ENCODE data around the gene NEB.

The NEB gene

DNA sequence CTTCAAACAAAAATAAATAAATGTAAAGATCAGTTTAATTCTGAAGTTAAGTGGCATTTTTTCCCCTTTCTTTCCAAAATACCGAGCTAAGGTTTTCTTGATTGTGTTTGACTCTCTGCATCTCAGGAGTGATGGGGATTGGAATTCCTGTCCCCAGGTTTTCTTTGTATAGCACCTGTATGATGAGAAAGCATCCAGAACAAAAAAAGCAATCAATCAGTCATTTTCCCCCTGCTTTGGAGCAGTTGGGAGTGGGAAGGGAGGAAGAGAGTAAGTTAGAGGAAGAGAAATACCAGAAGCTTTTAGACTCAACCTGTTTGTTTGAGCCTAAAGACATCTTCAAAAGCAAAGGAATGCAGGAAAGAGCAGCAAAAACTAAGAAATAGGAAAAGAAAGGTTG lies 236.1 kb downstream of the NEB start:
- Histone ChIP-seq H3K9me3 (ENCODE audit: insufficient read depth, low read depth, low read length) (no peaks in the 10 kb centered on the region), H3K9ac (ENCODE audit: low read depth, low read length, poor library complexity, severe bottlenecking) (no peak overlapping the region), H3K9me2 (replicated peaks; ENCODE audit: low read depth, low read length) (no peaks in the 10 kb centered on the region), H3K4me1 (ENCODE audit: insufficient read depth, low read length, poor library complexity, severe bottlenecking) (peaks cover 7% of the 10 kb centered on the region), H3K27me3 (ENCODE audit: insufficient read depth, low read length, poor library complexity, severe bottlenecking) (no peaks in the 10 kb centered on the region), H3K4me2 (ENCODE audit: low read depth, low read length, poor library complexity, severe bottlenecking) (no peak overlapping the region), H2AFZ (ENCODE audit: low read length) (no peak overlapping the region), H3F3A (ENCODE audit: low read depth) (no peaks in the 10 kb centered on the region), H3K79me2 (ENCODE audit: insufficient read depth, low read length) (no peaks in the 10 kb centered on the region), H3K36me3 (ENCODE audit: insufficient read depth, low read length) (no peaks in the 10 kb centered on the region), H3K4me3 (ENCODE audit: low read length, poor library complexity, severe bottlenecking) (no peak overlapping the region), H4K20me1 (ENCODE audit: insufficient read depth, low read length, poor library complexity, severe bottlenecking) (no peaks in the 10 kb centered on the region)
- no peak for TF ChIP-seq EZH2phosphoT487 (IDR thresholded peaks at IDR 0.05; ENCODE audit: borderline replicate concordance)
- TF ChIP-seq, protein P1, sequence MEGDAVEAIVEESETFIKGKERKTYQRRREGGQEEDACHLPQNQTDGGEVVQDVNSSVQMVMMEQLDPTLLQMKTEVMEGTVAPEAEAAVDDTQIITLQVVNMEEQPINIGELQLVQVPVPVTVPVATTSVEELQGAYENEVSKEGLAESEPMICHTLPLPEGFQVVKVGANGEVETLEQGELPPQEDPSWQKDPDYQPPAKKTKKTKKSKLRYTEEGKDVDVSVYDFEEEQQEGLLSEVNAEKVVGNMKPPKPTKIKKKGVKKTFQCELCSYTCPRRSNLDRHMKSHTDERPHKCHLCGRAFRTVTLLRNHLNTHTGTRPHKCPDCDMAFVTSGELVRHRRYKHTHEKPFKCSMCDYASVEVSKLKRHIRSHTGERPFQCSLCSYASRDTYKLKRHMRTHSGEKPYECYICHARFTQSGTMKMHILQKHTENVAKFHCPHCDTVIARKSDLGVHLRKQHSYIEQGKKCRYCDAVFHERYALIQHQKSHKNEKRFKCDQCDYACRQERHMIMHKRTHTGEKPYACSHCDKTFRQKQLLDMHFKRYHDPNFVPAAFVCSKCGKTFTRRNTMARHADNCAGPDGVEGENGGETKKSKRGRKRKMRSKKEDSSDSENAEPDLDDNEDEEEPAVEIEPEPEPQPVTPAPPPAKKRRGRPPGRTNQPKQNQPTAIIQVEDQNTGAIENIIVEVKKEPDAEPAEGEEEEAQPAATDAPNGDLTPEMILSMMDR (conservative IDR thresholded peaks at IDR 0.05; ENCODE audit: low read length): no peak

- TF ChIP-seq, protein P1 (conservative IDR thresholded peaks at IDR 0.05; ENCODE audit: low read length): no peak
- TF ChIP-seq EZH2phosphoT487 (IDR thresholded peaks at IDR 0.05; ENCODE audit: borderline replicate concordance): no peak
- no peaks in the 10 kb centered on the region for H3K4me1 ChIP-seq (ENCODE audit: insufficient read depth, low read length, poor library complexity, severe bottlenecking)
- H3K9ac ChIP-seq (ENCODE audit: low read depth, low read length, poor library complexity, severe bottlenecking): no peak overlapping the region
- H3K4me2 ChIP-seq (ENCODE audit: low read depth, low read length, poor library complexity, severe bottlenecking): no peak overlapping the region
- no peaks in the 10 kb centered on the region for H3F3A ChIP-seq (ENCODE audit: low read depth)
- no peaks in the 10 kb centered on the region for H3K79me2 ChIP-seq (ENCODE audit: insufficient read depth, low read length)
- H2AFZ ChIP-seq (ENCODE audit: low read length): no peak overlapping the region
- no peaks in the 10 kb centered on the region for H3K9me2 ChIP-seq (replicated peaks; ENCODE audit: low read depth, low read length)
- H3K4me3 ChIP-seq (ENCODE audit: low read length, poor library complexity, severe bottlenecking): no peak overlapping the region
- H3K9me3 ChIP-seq (ENCODE audit: insufficient read depth, low read depth, low read length): no peaks in the 10 kb centered on the region
- H3K27me3 ChIP-seq (ENCODE audit: insufficient read depth, low read length, poor library complexity, severe bottlenecking): no peaks in the 10 kb centered on the region
- H3K36me3 ChIP-seq (ENCODE audit: insufficient read depth, low read length): no peaks in the 10 kb centered on the region
- H4K20me1 ChIP-seq (ENCODE audit: insufficient read depth, low read length, poor library complexity, severe bottlenecking): no peaks in the 10 kb centered on the region
Observed at GRCh38 chr2:151491496-151491895, 242.8 kb downstream of the NEB start.

DNA sequence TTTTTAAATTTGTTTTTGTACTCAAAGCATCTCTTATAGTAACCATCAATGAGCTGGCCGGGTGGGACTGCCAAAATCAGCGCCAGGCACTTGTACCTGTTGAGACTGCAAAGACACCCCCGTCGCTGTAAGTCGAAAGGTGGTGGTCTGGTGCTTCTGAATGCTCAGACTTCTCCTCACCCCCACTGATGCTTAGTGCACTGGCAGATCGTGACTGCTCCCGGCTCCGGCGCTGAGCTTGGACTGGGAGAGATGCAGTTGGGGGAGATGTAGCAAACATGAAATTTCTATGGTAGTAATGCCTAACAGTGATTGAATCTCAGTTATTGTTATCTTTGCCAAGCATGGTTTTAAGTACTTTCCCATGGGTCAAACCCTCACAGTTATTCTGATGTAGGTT lies 244.0 kb downstream of the NEB start:
- H3K9ac ChIP-seq (ENCODE audit: low read depth, low read length, poor library complexity, severe bottlenecking): no peak overlapping the region
- no peak overlapping the region for H2AFZ ChIP-seq (ENCODE audit: low read length)
- H3F3A ChIP-seq (ENCODE audit: low read depth): no peaks in the 10 kb centered on the region
- no peak overlapping the region for H3K4me3 ChIP-seq (ENCODE audit: low read length, poor library complexity, severe bottlenecking)
- no peaks in the 10 kb centered on the region for H3K4me1 ChIP-seq (ENCODE audit: insufficient read depth, low read length, poor library complexity, severe bottlenecking)
- TF ChIP-seq, protein P1 (conservative IDR thresholded peaks at IDR 0.05; ENCODE audit: low read length): no peak
- no peaks in the 10 kb centered on the region for H3K79me2 ChIP-seq (ENCODE audit: insufficient read depth, low read length)
- H4K20me1 ChIP-seq (ENCODE audit: insufficient read depth, low read length, poor library complexity, severe bottlenecking): no peaks in the 10 kb centered on the region
- no peaks in the 10 kb centered on the region for H3K9me3 ChIP-seq (ENCODE audit: insufficient read depth, low read depth, low read length)
- H3K4me2 ChIP-seq (ENCODE audit: low read depth, low read length, poor library complexity, severe bottlenecking): no peak overlapping the region
- no peaks in the 10 kb centered on the region for H3K9me2 ChIP-seq (replicated peaks; ENCODE audit: low read depth, low read length)
- H3K27me3 ChIP-seq (ENCODE audit: insufficient read depth, low read length, poor library complexity, severe bottlenecking): no peaks in the 10 kb centered on the region
- peaks cover 8% of the 10 kb centered on the region; the same call in 1 of the 2 replicates for H3K36me3 ChIP-seq (ENCODE audit: insufficient read depth, low read length)

All from Loucy (cell line).